ENCODE data around the gene PSMB3.

Gene PSMB3

GRCh38 chr17:38735161-38735997 is 17.2 kb upstream of the PSMB3 start:
- in situ Hi-C loops (cut with MboI; ENCODE audit: low pct_unique_long_range_greater_than_20kb, low sequenced_read_pairs, unreplicated experiment) = loop anchor here (5.0 kb wide), 1 partner anchor 58 kb away; no protein-coding TSS in a partner anchor
- TF ChIP-seq CTCF (IDR thresholded peaks at IDR 0.05; ENCODE audit: extremely low read depth, insufficient read depth, missing control alignments) = peak; percentile 97
- peak; percentile 86 for DNase-seq (ENCODE audit: low spot score)

- peak; percentile 75 for DNase-seq (ENCODE audit: low spot score)
- no peak for TF ChIP-seq CTCF (IDR thresholded peaks at IDR 0.05; ENCODE audit: extremely low read depth, insufficient read depth, missing control alignments)
- in situ Hi-C loops (cut with MboI; ENCODE audit: low pct_unique_long_range_greater_than_20kb, low sequenced_read_pairs, unreplicated experiment) = loop anchor here (5.0 kb wide), 1 partner anchor 61 kb away; no protein-coding TSS in a partner anchor
Measured at GRCh38 chr17:38738007-38738662, 14.4 kb upstream of the PSMB3 start.

GRCh38 chr17:38738686-38739085 is 13.9 kb upstream of the PSMB3 start:
- TF ChIP-seq CTCF (IDR thresholded peaks at IDR 0.05; ENCODE audit: extremely low read depth, insufficient read depth, missing control alignments) = no peak
- in situ Hi-C loops (cut with MboI; ENCODE audit: low pct_unique_long_range_greater_than_20kb, low sequenced_read_pairs, unreplicated experiment) = loop anchor here (5.0 kb wide), 1 partner anchor 61 kb away; no protein-coding TSS in a partner anchor
- DNase-seq (ENCODE audit: low spot score) = no peak

GRCh38 chr17:38739305-38739704 is 13.2 kb upstream of the PSMB3 start:
- TF ChIP-seq CTCF (IDR thresholded peaks at IDR 0.05; ENCODE audit: extremely low read depth, insufficient read depth, missing control alignments) = no peak
- DNase-seq (ENCODE audit: low spot score) = no peak
- in situ Hi-C loops (cut with MboI; ENCODE audit: low pct_unique_long_range_greater_than_20kb, low sequenced_read_pairs, unreplicated experiment) = loop anchor here (5.0 kb wide), 1 partner anchor 62 kb away; no protein-coding TSS in a partner anchor

GRCh38 chr17:38740044-38740443 is 12.5 kb upstream of the PSMB3 start:
- in situ Hi-C loops (cut with MboI; ENCODE audit: low pct_unique_long_range_greater_than_20kb, low sequenced_read_pairs, unreplicated experiment) = no loop called here
- DNase-seq (ENCODE audit: low spot score) = no peak
- no peak for TF ChIP-seq CTCF (IDR thresholded peaks at IDR 0.05; ENCODE audit: extremely low read depth, insufficient read depth, missing control alignments)

GRCh38 chr17:38740806-38741205 is 11.7 kb upstream of the PSMB3 start:
- in situ Hi-C loops (cut with MboI; ENCODE audit: low pct_unique_long_range_greater_than_20kb, low sequenced_read_pairs, unreplicated experiment) = no loop called here
- DNase-seq (ENCODE audit: low spot score) = no peak
- TF ChIP-seq CTCF (IDR thresholded peaks at IDR 0.05; ENCODE audit: extremely low read depth, insufficient read depth, missing control alignments) = no peak
